Spleen (tissue), 11 donors: Measurements from ENCODE around the gene SOX11. TPM values are rescaled to one million over a fixed set of nuclear protein-coding genes. Genes with fewer than 3 reads are reported as not detected.
"Not testable (repeated sequence)": the region's sequence is repeated elsewhere in the genome, so short reads cannot be mapped to it uniquely, and the experiment has no call there.

Source experiments
- DNase-seq: peaks from one replicate; pipeline ENCODE4 v3.0.0-alpha.2; 2020
- H3K27ac ChIP-seq, 8 donors: fragments of 200-600 bp; sonication (generic) in 7 of 8; 1 replicate in 4 of 8; 2 replicates in 4 of 8; pipeline versions ENCODE4 v1.5.0 to v1.8.0; 2016 to 2021; ENCODE audit warnings: inconsistent platforms in 4 of 8, mild to moderate bottlenecking in 4 of 8, moderate library complexity in 1 of 8
- H3K27me3 ChIP-seq, 7 donors: fragments of 200-600 bp; sonication (generic) in 6 of 7; replicated peaks in 1 of 7; 1 replicate in 4 of 7; 2 replicates in 3 of 7; pipeline versions ENCODE4 v1.5.0 to v1.8.0; 2016 to 2021; ENCODE audit warnings: inconsistent platforms in 3 of 7, mild to moderate bottlenecking in 1 of 7
- H3K36me3 ChIP-seq, 6 donors: fragments of 200-600 bp; sonication (generic) in 5 of 6; 1 replicate in 4 of 6; 2 replicates in 2 of 6; pipeline versions ENCODE4 v1.5.0 to v1.8.0; 2016 to 2021; ENCODE audit warnings: inconsistent platforms in 2 of 6
- H3K4me1 ChIP-seq, 6 donors: fragments of 200-600 bp; sonication (generic) in 5 of 6; 1 replicate in 3 of 6; 2 replicates in 3 of 6; pipeline versions ENCODE4 v1.5.0 to v1.8.0; 2016 to 2021; ENCODE audit warnings: inconsistent platforms in 3 of 6
- H3K4me3 ChIP-seq, 8 donors: fragments of 200-600 bp; sonication (generic) in 7 of 8; 1 replicate in 4 of 8; 2 replicates in 4 of 8; pipeline versions ENCODE4 v1.5.0 to v1.8.0; 2016 to 2021; ENCODE audit warnings: inconsistent platforms in 4 of 8, mild to moderate bottlenecking in 4 of 8, moderate library complexity in 2 of 8
- H3K9me3 ChIP-seq, 8 donors: fragments of 200-600 bp; sonication (generic) in 7 of 8; 1 replicate in 4 of 8; 2 replicates in 4 of 8; pipeline versions ENCODE4 v1.5.0 to v1.8.0; 2016 to 2021; ENCODE audit warnings: inconsistent platforms in 4 of 8
- CTCF ChIP-seq, 11 experiments: fragments of 200-600 bp in 7 of 11; fragments of 450-650 bp in 4 of 11; sonication (generic) in 4 of 11; IDR thresholded peaks in 8 of 11; conservative IDR thresholded peaks in 3 of 11; 1 replicate in 7 of 11; 2 replicates in 4 of 11; pipeline versions ENCODE4 v1.4.0 to v1.8.0; 2016 to 2021; ENCODE audit warnings: antibody characterized with exemption in 11 of 11, inconsistent platforms in 4 of 11, mild to moderate bottlenecking in 1 of 11
- POLR2A ChIP-seq, 3 donors: fragments of 450-650 bp; IDR thresholded peaks; one replicate each; pipeline ENCODE4 v1.5.1; 2017; ENCODE audit warnings: antibody characterized with exemption in 3 of 3, mild to moderate bottlenecking in 1 of 3
- POLR2AphosphoS5 ChIP-seq, 3 donors: sonication (generic); formaldehyde crosslinking; IDR thresholded peaks; one replicate each; pipeline ENCODE4 v1.5.1; 2017; ENCODE audit warnings: antibody characterized with exemption in 3 of 3
- WGBS, 5 donors: extraction: QIAGEN DNeasy Blood & Tissue Kit in 3 of 5; methylation state at CpG; one replicate each; pipeline versions ENCODE4 v1.1.5 to v1.1.7; 2013 to 2018; 5-methylcytosine and 5-hydroxymethylcytosine counted together
- intact Hi-C: fragments of 100-400 bp; cut with DNase I; formaldehyde crosslinking; loops from one replicate; pipeline ENCODE4 v1.15.0; 2023; ENCODE audit warnings: low total_unique reads
- polyA plus RNA-seq, 3 donors: library from polyadenylated mRNA; stranded (reverse); fragments of 200-250 nt; gene quantifications; one replicate each; pipeline ENCODE4 v1.2.1, GENCODE V29; 2013
- total RNA-seq, 7 donors: library from RNA; depleted of rRNA in 3 of 7; stranded (reverse); fragments of >200 nt in 3 of 7; fragmentation: NEBNext Ultra II Directional in 4 of 7; extraction: Animal tissue kit (Norgen Biotek cat#: 25700) in 4 of 7; gene quantifications; one replicate each; pipeline versions ENCODE4 v1.1.0 to v1.2.1, GENCODE V29; 2016 to 2021
- donor health status: healthy with polysubstance abuse.
- donor health status: DM: no; HTN: no; CAD: no; lungs with moderate emphysema.
- donor health status: DM: no; HTN: no; CAD: no.
- donor health status: Bipolar disorder and iron deficiency.
- donor health status: healthy.
- donor health status: DM: no; HTN: no; CAD: no.
- donor health status: DM: yes; HTN: yes; CAD: no.

SOX11 gene
- total and polyA plus RNA-seq, 10 donors: 0.09 to 0.92 (median 0.29) TPM

- Histone ChIP-seq H3K27me3 (no peaks in the 10 kb centered on the region), H3K27ac (no peak overlapping the region), H3K4me1 (no peaks in the 10 kb centered on the region), H3K9me3 (no peaks in the 10 kb centered on the region), H3K36me3 (no peaks in the 10 kb centered on the region), H3K4me3 (no peak overlapping the region)
- TF ChIP-seq CTCF (IDR thresholded peaks at IDR 0.05 in 8 of 11, conservative IDR thresholded peaks at IDR 0.05 in 3 of 11) (no peak), POLR2A (IDR thresholded peaks at IDR 0.05) (no peak), POLR2AphosphoS5 (IDR thresholded peaks at IDR 0.05) (no peak)
- WGBS, 5 donors: 79 to 85% (median 83%) methylated on average over 5 of the region's 5 CpGs
- intact Hi-C loops: no loop called here
- no peak for DNase-seq
Measured at GRCh38 chr2:5661362-5661761, 30.8 kb upstream of the SOX11 start.

GRCh38 chr2:5664278-5664681, 27.9 kb upstream of the SOX11 start:
- H3K9me3 ChIP-seq: no peaks in the 10 kb centered on the region
- H3K36me3 ChIP-seq: no peaks in the 10 kb centered on the region
- no peak overlapping the region for H3K4me3 ChIP-seq
- 80 to 92% (median 87%) methylated on average over 4 of the region's 4 CpGs for WGBS, 5 donors
- no peaks in the 10 kb centered on the region for H3K4me1 ChIP-seq
- intact Hi-C loops: no loop called here
- no peak overlapping the region for H3K27ac ChIP-seq
- TF ChIP-seq POLR2AphosphoS5 (IDR thresholded peaks at IDR 0.05) (no peak), CTCF (IDR thresholded peaks at IDR 0.05 in 8 of 11, conservative IDR thresholded peaks at IDR 0.05 in 3 of 11) (no peak)
- no peak for DNase-seq
- no peaks in the 10 kb centered on the region for H3K27me3 ChIP-seq

- Histone ChIP-seq H3K27me3 (no peaks in the 10 kb centered on the region), H3K9me3 (no peaks in the 10 kb centered on the region), H3K4me1 (no peaks in the 10 kb centered on the region), H3K4me3 (no peak overlapping the region), H3K27ac (no peak overlapping the region), H3K36me3 (no peaks in the 10 kb centered on the region)
- TF ChIP-seq CTCF (IDR thresholded peaks at IDR 0.05 in 8 of 11, conservative IDR thresholded peaks at IDR 0.05 in 3 of 11): no peak
- TF ChIP-seq POLR2A (IDR thresholded peaks at IDR 0.05): no peak
- TF ChIP-seq POLR2AphosphoS5 (IDR thresholded peaks at IDR 0.05): no peak
- WGBS, 5 donors: 63 to 81% (median 79%) methylated on average over 1 of the region's 1 CpG
- intact Hi-C loops: no loop called here
- no peak for DNase-seq
Measured at GRCh38 chr2:5665066-5665465, 27.1 kb upstream of the SOX11 start.

- Histone ChIP-seq H3K9me3 (no peaks in the 10 kb centered on the region), H3K36me3 (no peaks in the 10 kb centered on the region), H3K4me3 (no peak overlapping the region), H3K27ac (no peak overlapping the region), H3K4me1 (no peaks in the 10 kb centered on the region), H3K27me3 (peaks cover 0 to 7% (median 0%) of the 10 kb centered on the region in 7 donors)
- 77 to 89% (median 84%) methylated on average over 4 of the region's 4 CpGs for WGBS, 5 donors
- intact Hi-C loops: no loop called here
- DNase-seq: no peak
- TF ChIP-seq CTCF (IDR thresholded peaks at IDR 0.05 in 8 of 11, conservative IDR thresholded peaks at IDR 0.05 in 3 of 11) (no peak), POLR2A (IDR thresholded peaks at IDR 0.05) (no peak), POLR2AphosphoS5 (IDR thresholded peaks at IDR 0.05) (no peak)
Measured at GRCh38 chr2:5666798-5667197, 25.4 kb upstream of the SOX11 start.

GRCh38 chr2:5667655-5668054, 24.5 kb upstream of the SOX11 start:
- H3K4me1 ChIP-seq, intact Hi-C loops, H3K9me3 ChIP-seq, DNase-seq, H3K4me3 ChIP-seq, H3K36me3 ChIP-seq, H3K27ac ChIP-seq: not testable (repeated sequence)
- 84 to 96% (median 91%) methylated on average over 1 of the region's 1 CpG for WGBS, 5 donors
- H3K27me3 ChIP-seq: peaks cover 0 to 15% (median 2%) of the 10 kb centered on the region in 7 donors
